Left lung (tissue), 10 donors: ENCODE measurements around the gene PRKCZ. TPM values are rescaled to one million over a fixed set of nuclear protein-coding genes. Genes with fewer than 3 reads are reported as not detected.
A peak's percentile ranks its signal among the peaks of the same experiment; 100 is the strongest.

ENCODE experiments used
- ATAC-seq: fragments of 200-7000 bp; cut with Tn5 transposase; one replicate; pipeline ENCODE4 v1.9.1; 2020; ENCODE audit warnings: moderate library complexity
- DNase-seq, 4 donors: peaks; one replicate each; pipeline ENCODE4 v3.0.0-alpha.2; 2013 to 2020
- H3K27ac ChIP-seq, 2 donors: fragments of 200-600 bp; sonication (generic) in 1 of 2; one replicate each; pipeline versions ENCODE4 v1.5.0 to v1.8.0; 2020 to 2021
- H3K27me3 ChIP-seq, 2 donors: fragments of 200-600 bp; sonication (generic) in 1 of 2; one replicate each; pipeline versions ENCODE4 v1.5.0 to v1.8.0; 2020 to 2021
- H3K36me3 ChIP-seq, 2 donors: fragments of 200-600 bp; sonication (generic) in 1 of 2; one replicate each; pipeline versions ENCODE4 v1.5.0 to v1.8.0; 2020 to 2021
- H3K4me1 ChIP-seq, 2 donors: fragments of 200-600 bp; one replicate each; pipeline ENCODE4 v1.8.0; 2021
- H3K4me3 ChIP-seq, 2 donors: fragments of 200-600 bp; sonication (generic) in 1 of 2; one replicate each; pipeline versions ENCODE4 v1.5.0 to v1.8.0; 2020 to 2021; ENCODE audit warnings: mild to moderate bottlenecking in 1 of 2
- H3K9me3 ChIP-seq, 2 donors: fragments of 200-600 bp; sonication (generic) in 1 of 2; one replicate each; pipeline versions ENCODE4 v1.5.0 to v1.8.0; 2020 to 2021
- CTCF ChIP-seq, 2 donors: fragments of 200-600 bp; sonication (generic) in 1 of 2; IDR thresholded peaks; one replicate each; pipeline versions ENCODE4 v1.5.0 to v1.8.0; 2021; ENCODE audit warnings: antibody characterized with exemption in 2 of 2
- intact Hi-C, 2 donors: fragments of 100-400 bp; cut with DNase I; formaldehyde crosslinking; loops; one replicate each; pipeline versions ENCODE4 v1.11.2 to v1.14.2; 2022
- polyA plus RNA-seq, 6 donors: library from polyadenylated mRNA; unstranded; fragments of 120-200 nt; gene quantifications; one replicate each; pipeline ENCODE4 v1.2.1, GENCODE V29; 2013; ENCODE audit not compliant: insufficient read length in 6 of 6
- total RNA-seq, 2 donors: library from RNA; stranded (reverse); fragmentation: NEBNext Ultra II Directional; extraction: Animal tissue kit (Norgen Biotek cat#: 25700); gene quantifications; one replicate each; pipeline ENCODE4 v1.2.1, GENCODE V29; 2021
- donor health status: DM: no; HTN: yes; CAD: no.
- donor health status: DM: no; HTN: no; CAD: no.

PRKCZ gene
- total and polyA plus RNA-seq, 8 donors, result 37.5 to 129 (median 48.0) TPM

- Histone ChIP-seq H3K27ac (no peak overlapping the region), H3K4me1 (no peaks in the 10 kb centered on the region), H3K36me3 (peaks cover 0 to 8% of the 10 kb centered on the region in 2 donors), H3K4me3 (no peak overlapping the region), H3K27me3 (peaks cover 0 to 4% of the 10 kb centered on the region in 2 donors), H3K9me3 (peaks cover 0 to 28% of the 10 kb centered on the region in 2 donors)
- ATAC-seq (no peak), DNase-seq (peak in 1 of 4 donors; percentile 61)
- TF ChIP-seq CTCF (IDR thresholded peaks at IDR 0.05), result no peak
- intact Hi-C loops, result no loop called here
Observed at GRCh38 chr1:2080140-2080539, 29.9 kb downstream of the PRKCZ start.

GRCh38 chr1:2080884-2081283 lies 30.7 kb downstream of the PRKCZ start:
- peaks cover 0 to 8% of the 10 kb centered on the region in 2 donors for H3K36me3 ChIP-seq
- no peaks in the 10 kb centered on the region for H3K4me1 ChIP-seq
- ATAC-seq (no peak), DNase-seq (peak in 1 of 4 donors; percentile 55)
- no peak overlapping the region for H3K27ac ChIP-seq
- peaks cover 0 to 28% of the 10 kb centered on the region in 2 donors for H3K9me3 ChIP-seq
- no peak overlapping the region for H3K4me3 ChIP-seq
- TF ChIP-seq CTCF (IDR thresholded peaks at IDR 0.05), result no peak
- no peaks in the 10 kb centered on the region for H3K27me3 ChIP-seq
- intact Hi-C loops, result no loop called here

- peaks cover 0 to 8% of the 10 kb centered on the region in 2 donors for H3K36me3 ChIP-seq
- peak in 1 of 4 donors; percentile 60 for DNase-seq
- intact Hi-C loops, result no loop called here
Observed at GRCh38 chr1:2081326-2081885, 31.2 kb downstream of the PRKCZ start.

GRCh38 chr1:2082064-2082463 lies 31.9 kb downstream of the PRKCZ start:
- Histone ChIP-seq H3K27ac (no peak overlapping the region), H3K9me3 (peaks cover 0 to 28% of the 10 kb centered on the region in 2 donors), H3K36me3 (peaks cover 0 to 4% of the 10 kb centered on the region in 2 donors), H3K27me3 (no peaks in the 10 kb centered on the region), H3K4me1 (no peaks in the 10 kb centered on the region), H3K4me3 (no peak overlapping the region)
- DNase-seq (peak in 1 of 4 donors; percentile 74), ATAC-seq (no peak)
- TF ChIP-seq CTCF (IDR thresholded peaks at IDR 0.05), result no peak
- intact Hi-C loops, result no loop called here

More at GRCh38 chr1:2081326-2081885, 31.2 kb downstream of the PRKCZ start:
- H3K9me3 ChIP-seq, result peaks cover 0 to 28% of the 10 kb centered on the region in 2 donors
- no peak overlapping the region for H3K27ac ChIP-seq
- H3K4me3 ChIP-seq, result no peak overlapping the region
- H3K4me1 ChIP-seq, result no peaks in the 10 kb centered on the region
- H3K27me3 ChIP-seq, result no peaks in the 10 kb centered on the region
- no peak for ATAC-seq
- TF ChIP-seq CTCF (IDR thresholded peaks at IDR 0.05), result no peak

- Histone ChIP-seq H3K36me3 (peaks cover 0 to 6% of the 10 kb centered on the region in 2 donors), H3K27ac (no peak overlapping the region), H3K4me3 (no peak overlapping the region), H3K27me3 (no peaks in the 10 kb centered on the region), H3K4me1 (no peaks in the 10 kb centered on the region), H3K9me3 (peaks cover 0 to 12% of the 10 kb centered on the region in 2 donors)
- DNase-seq (peak in 1 of 4 donors; percentile 31), ATAC-seq (no peak)
- TF ChIP-seq CTCF (IDR thresholded peaks at IDR 0.05), result no peak
- intact Hi-C loops, result no loop called here
Observed at GRCh38 chr1:2083666-2084065, 33.5 kb downstream of the PRKCZ start.
